ENCODE measurements around the gene EXOC7. TPM values are rescaled to one million over a fixed set of nuclear protein-coding genes. Genes with fewer than 3 reads are reported as not detected.

EXOC7 gene
- polyA plus RNA-seq, 3 donors, result 30.7 to 86.5 (median 42.4) TPM

DNA sequence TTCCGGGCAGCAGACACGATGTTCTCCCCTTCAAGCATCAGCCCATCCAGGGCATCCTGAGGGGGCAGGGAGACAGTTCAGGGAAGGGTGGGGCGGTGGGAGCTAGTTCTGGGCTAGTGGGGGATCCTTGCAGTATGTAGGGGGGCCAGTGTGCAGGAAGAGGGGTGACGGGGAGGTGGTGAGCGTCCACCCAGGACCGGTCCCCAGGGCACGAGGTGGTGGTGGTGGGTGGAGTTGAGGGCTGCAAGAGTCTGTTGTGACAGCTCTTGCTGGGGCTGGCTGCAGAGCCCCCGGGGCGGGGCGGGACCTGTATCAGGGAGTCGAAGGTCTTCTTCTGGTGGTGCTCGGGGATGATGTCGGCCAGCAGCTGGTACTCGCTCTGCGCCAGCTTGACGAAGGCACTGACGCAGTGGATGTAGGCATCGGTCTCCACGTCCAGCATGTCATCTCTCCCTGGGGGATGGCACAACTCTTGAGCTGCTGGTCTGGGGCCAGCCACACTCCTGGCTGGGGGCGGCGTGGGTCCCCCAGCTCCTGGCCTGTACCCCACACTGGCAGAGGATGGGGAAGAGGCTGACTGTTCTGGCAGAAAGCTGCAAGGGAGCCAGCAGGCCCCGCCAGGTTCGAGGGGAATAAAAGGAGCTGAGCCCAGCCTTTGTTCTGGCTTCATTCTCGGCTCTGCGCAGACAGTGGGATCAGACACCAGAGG lies 14.6 kb downstream of the EXOC7 start:
- peak overlapping the region in 1 of 7 donors; percentile 21 for H3K27ac Mint-ChIP-seq
- H3K4me1 Mint-ChIP-seq, result peaks cover 2% of the 10 kb centered on the region
- no peaks in the 10 kb centered on the region for H3K9me3 ChIP-seq (replicated peaks in 1 of 2; ENCODE audit: control insufficient read depth in 1 of 2, insufficient read depth in 1 of 2, low read length in 2 of 2)
- no peaks in the 10 kb centered on the region for H3K27me3 ChIP-seq (ENCODE audit: control insufficient read depth in 2 of 2, insufficient read depth in 2 of 2, low read length in 2 of 2)
- WGBS (ENCODE audit: insufficient coverage), result 99% methylated on average over 24 of the region's 25 CpGs
- TF ChIP-seq, protein P1, sequence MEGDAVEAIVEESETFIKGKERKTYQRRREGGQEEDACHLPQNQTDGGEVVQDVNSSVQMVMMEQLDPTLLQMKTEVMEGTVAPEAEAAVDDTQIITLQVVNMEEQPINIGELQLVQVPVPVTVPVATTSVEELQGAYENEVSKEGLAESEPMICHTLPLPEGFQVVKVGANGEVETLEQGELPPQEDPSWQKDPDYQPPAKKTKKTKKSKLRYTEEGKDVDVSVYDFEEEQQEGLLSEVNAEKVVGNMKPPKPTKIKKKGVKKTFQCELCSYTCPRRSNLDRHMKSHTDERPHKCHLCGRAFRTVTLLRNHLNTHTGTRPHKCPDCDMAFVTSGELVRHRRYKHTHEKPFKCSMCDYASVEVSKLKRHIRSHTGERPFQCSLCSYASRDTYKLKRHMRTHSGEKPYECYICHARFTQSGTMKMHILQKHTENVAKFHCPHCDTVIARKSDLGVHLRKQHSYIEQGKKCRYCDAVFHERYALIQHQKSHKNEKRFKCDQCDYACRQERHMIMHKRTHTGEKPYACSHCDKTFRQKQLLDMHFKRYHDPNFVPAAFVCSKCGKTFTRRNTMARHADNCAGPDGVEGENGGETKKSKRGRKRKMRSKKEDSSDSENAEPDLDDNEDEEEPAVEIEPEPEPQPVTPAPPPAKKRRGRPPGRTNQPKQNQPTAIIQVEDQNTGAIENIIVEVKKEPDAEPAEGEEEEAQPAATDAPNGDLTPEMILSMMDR (IDR thresholded peaks at IDR 0.05), result no peak
- H3K36me3 ChIP-seq (replicated peaks in 1 of 2; ENCODE audit: control insufficient read depth in 1 of 2, insufficient read depth in 2 of 2, low read length in 2 of 2), result peaks cover 99 to 100% of the 10 kb centered on the region in 2 donors
- no peak overlapping the region for H3K9ac ChIP-seq (ENCODE audit: insufficient read depth, low read length, poor library complexity, severe bottlenecking)
- no peak overlapping the region for H3K4me3 Mint-ChIP-seq
- H3K4me3 ChIP-seq (replicated peaks in 1 of 3; ENCODE audit: low read depth in 2 of 3, low read length in 3 of 3), result no peak overlapping the region
- peaks cover 87 to 99% of the 10 kb centered on the region in 2 donors for H3K36me3 Mint-ChIP-seq
- no peak overlapping the region for H2AFZ ChIP-seq (ENCODE audit: insufficient read depth, low read depth, low read length, poor library complexity, severe bottlenecking)
- no peaks in the 10 kb centered on the region for H3K79me2 ChIP-seq (ENCODE audit: insufficient read depth, low read length)
- no peak for DNase-seq
- no peak overlapping the region for H3K4me2 ChIP-seq (replicated peaks; ENCODE audit: extremely low read depth, low read length, poor library complexity, severe bottlenecking)
- no peak overlapping the region for H3K27ac ChIP-seq (ENCODE audit: low read depth in 1 of 2, low read length in 2 of 2)
- H4K20me1 ChIP-seq (ENCODE audit: insufficient read depth, low read length), result no peaks in the 10 kb centered on the region
- intact Hi-C loops (cut with micrococcal nuclease), result no loop called here
- no peaks in the 10 kb centered on the region for H3K4me1 ChIP-seq (ENCODE audit: control insufficient read depth in 1 of 2, insufficient read depth in 2 of 2, low read length in 2 of 2)
- no peaks in the 10 kb centered on the region for H3K9me3 Mint-ChIP-seq
- H3K27me3 Mint-ChIP-seq (ENCODE audit: low read depth in 3 of 3), result peaks cover 0 to 2% (median 1%) of the 10 kb centered on the region in 3 donors

DNA sequence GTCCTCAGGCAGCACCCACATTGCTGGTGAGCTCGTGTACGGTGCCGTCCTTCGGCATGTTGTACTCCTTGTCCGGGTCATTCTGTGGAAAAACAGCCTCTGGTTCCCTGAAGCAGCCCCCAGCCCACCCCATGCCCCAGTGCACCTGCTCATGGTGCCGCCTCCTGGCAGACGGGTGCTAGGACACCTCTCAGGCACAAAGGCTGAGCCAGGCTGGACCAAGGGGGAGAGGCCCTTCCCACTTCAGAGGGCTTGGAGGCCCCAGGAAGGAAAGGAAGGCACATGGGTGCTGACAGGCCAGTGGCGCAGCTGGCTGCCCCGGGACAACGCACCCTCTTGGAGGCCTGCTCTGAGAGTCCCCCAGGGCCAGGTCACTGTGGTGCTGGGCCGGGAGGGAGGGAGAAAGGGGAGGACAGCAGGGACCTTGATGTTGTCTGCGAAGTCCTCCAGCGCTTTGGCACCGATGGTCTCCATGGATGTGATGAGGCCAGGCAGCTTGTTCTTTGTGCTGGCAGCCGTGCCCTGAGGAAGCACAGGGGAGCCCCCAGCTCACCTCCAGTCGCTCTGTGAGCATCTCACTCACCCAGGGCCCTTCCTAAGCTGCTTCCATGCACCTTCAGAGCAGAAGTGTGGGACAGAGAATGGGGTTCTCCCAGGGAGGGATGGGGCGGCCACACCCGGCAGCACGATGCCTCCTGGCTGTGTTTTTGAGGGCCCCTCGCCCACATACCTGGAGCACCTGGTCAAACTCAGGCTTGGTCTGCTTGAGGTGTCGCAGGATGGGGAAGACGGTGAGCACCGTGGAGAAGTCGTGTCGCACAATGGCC lies 15.3 kb downstream of the EXOC7 start:
- DNase-seq, result peak in 1 of 3 donors; percentile 2
- Histone ChIP-seq H3K27me3 (ENCODE audit: control insufficient read depth in 2 of 2, insufficient read depth in 2 of 2, low read length in 2 of 2) (no peaks in the 10 kb centered on the region), H3K27ac (ENCODE audit: low read depth in 1 of 2, low read length in 2 of 2) (no peak overlapping the region), H3K36me3 (replicated peaks in 1 of 2; ENCODE audit: control insufficient read depth in 1 of 2, insufficient read depth in 2 of 2, low read length in 2 of 2) (peaks cover 99 to 100% of the 10 kb centered on the region in 2 donors), H3K4me1 (ENCODE audit: control insufficient read depth in 1 of 2, insufficient read depth in 2 of 2, low read length in 2 of 2) (no peaks in the 10 kb centered on the region), H3K9ac (ENCODE audit: insufficient read depth, low read length, poor library complexity, severe bottlenecking) (no peak overlapping the region), H3K79me2 (ENCODE audit: insufficient read depth, low read length) (no peaks in the 10 kb centered on the region), H4K20me1 (ENCODE audit: insufficient read depth, low read length) (no peaks in the 10 kb centered on the region), H2AFZ (ENCODE audit: insufficient read depth, low read depth, low read length, poor library complexity, severe bottlenecking) (no peak overlapping the region), H3K9me3 (replicated peaks in 1 of 2; ENCODE audit: control insufficient read depth in 1 of 2, insufficient read depth in 1 of 2, low read length in 2 of 2) (no peaks in the 10 kb centered on the region), H3K4me3 (replicated peaks in 1 of 3; ENCODE audit: low read depth in 2 of 3, low read length in 3 of 3) (no peak overlapping the region), H3K4me2 (replicated peaks; ENCODE audit: extremely low read depth, low read length, poor library complexity, severe bottlenecking) (no peak overlapping the region)
- Mint-ChIP-seq H3K27ac (peak overlapping the region in 2 of 7 donors; percentile 15 to 21), H3K36me3 (peaks cover 87 to 99% of the 10 kb centered on the region in 2 donors), H3K9me3 (no peaks in the 10 kb centered on the region), H3K27me3 (ENCODE audit: low read depth in 3 of 3) (peaks cover 0 to 2% (median 2%) of the 10 kb centered on the region in 3 donors), H3K4me1 (peaks cover 2% of the 10 kb centered on the region), H3K4me3 (no peak overlapping the region)
- intact Hi-C loops (cut with micrococcal nuclease), result no loop called here
- TF ChIP-seq, protein P1 (IDR thresholded peaks at IDR 0.05), result no peak
- WGBS (ENCODE audit: insufficient coverage), result 96% methylated on average over 20 of the region's 25 CpGs
